Neural progenitor cell (in vitro differentiated cells): ENCODE results near the gene RBM33.

Source experiments
- EZH2 ChIP-seq: fragments of 200-600 bp; sonication (generic); IDR thresholded peaks from 2 replicates; pipeline ENCODE4 v1.6.1; 2017; ENCODE audit warnings: antibody characterized with exemption, mild to moderate bottlenecking, moderate library complexity
- EZH2phosphoT487 ChIP-seq: fragments of 200-600 bp; sonication (generic); IDR thresholded peaks from 2 replicates; pipeline ENCODE4 v1.6.1; 2017; ENCODE audit warnings: antibody characterized with exemption
- TF ChIP-seq, protein P1 (sequence below): fragments of 200-600 bp; sonication (generic); IDR thresholded peaks from 2 replicates; pipeline ENCODE4 v1.5.1; 2017; ENCODE audit warnings: antibody characterized with exemption, mild to moderate bottlenecking

GRCh38 chr7:155794196-155794595 is 149.7 kb downstream of the RBM33 start:
- TF ChIP-seq EZH2 (no peak), EZH2phosphoT487 (no peak)
- TF ChIP-seq, protein P1, sequence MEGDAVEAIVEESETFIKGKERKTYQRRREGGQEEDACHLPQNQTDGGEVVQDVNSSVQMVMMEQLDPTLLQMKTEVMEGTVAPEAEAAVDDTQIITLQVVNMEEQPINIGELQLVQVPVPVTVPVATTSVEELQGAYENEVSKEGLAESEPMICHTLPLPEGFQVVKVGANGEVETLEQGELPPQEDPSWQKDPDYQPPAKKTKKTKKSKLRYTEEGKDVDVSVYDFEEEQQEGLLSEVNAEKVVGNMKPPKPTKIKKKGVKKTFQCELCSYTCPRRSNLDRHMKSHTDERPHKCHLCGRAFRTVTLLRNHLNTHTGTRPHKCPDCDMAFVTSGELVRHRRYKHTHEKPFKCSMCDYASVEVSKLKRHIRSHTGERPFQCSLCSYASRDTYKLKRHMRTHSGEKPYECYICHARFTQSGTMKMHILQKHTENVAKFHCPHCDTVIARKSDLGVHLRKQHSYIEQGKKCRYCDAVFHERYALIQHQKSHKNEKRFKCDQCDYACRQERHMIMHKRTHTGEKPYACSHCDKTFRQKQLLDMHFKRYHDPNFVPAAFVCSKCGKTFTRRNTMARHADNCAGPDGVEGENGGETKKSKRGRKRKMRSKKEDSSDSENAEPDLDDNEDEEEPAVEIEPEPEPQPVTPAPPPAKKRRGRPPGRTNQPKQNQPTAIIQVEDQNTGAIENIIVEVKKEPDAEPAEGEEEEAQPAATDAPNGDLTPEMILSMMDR: no peak
